Upper lobe of left lung (tissue), 4 donors: ENCODE measurements around the gene DMTF1.

ENCODE experiments used
- POLR2AphosphoS5 ChIP-seq, 2 donors: sonication (generic); formaldehyde crosslinking; IDR thresholded peaks; one replicate each; pipeline ENCODE4 v1.5.1; 2017; ENCODE audit warnings: antibody characterized with exemption in 2 of 2
- TF ChIP-seq, protein P1 (sequence below), 6 experiments: fragments of 450-650 bp in 4 of 6; fragments of 200-600 bp in 2 of 6; sonication (generic) in 2 of 6; IDR thresholded peaks; one replicate each; pipeline ENCODE4 v1.5.1; 2016 to 2019; ENCODE audit warnings: antibody characterized with exemption in 6 of 6

GRCh38 chr7:87119581-87119980 is 32.7 kb upstream of the DMTF1 start:
- TF ChIP-seq, protein P1, sequence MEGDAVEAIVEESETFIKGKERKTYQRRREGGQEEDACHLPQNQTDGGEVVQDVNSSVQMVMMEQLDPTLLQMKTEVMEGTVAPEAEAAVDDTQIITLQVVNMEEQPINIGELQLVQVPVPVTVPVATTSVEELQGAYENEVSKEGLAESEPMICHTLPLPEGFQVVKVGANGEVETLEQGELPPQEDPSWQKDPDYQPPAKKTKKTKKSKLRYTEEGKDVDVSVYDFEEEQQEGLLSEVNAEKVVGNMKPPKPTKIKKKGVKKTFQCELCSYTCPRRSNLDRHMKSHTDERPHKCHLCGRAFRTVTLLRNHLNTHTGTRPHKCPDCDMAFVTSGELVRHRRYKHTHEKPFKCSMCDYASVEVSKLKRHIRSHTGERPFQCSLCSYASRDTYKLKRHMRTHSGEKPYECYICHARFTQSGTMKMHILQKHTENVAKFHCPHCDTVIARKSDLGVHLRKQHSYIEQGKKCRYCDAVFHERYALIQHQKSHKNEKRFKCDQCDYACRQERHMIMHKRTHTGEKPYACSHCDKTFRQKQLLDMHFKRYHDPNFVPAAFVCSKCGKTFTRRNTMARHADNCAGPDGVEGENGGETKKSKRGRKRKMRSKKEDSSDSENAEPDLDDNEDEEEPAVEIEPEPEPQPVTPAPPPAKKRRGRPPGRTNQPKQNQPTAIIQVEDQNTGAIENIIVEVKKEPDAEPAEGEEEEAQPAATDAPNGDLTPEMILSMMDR (IDR thresholded peaks at IDR 0.05), result no peak
- no peak for TF ChIP-seq POLR2AphosphoS5 (IDR thresholded peaks at IDR 0.05)
